PC-3 (cell line): Measurements from ENCODE around the gene CPVL.

Experiments
- EZH2 ChIP-seq: fragments of 300-600 bp; sonication (generic); IDR thresholded peaks from one replicate; pipeline ENCODE4 v1.6.1; 2017; ENCODE audit warnings: antibody characterized with exemption, mild to moderate bottlenecking, low read length; ENCODE audit not compliant: unreplicated experiment
- EZH2phosphoT487 ChIP-seq: fragments of 300-600 bp; sonication (generic); IDR thresholded peaks from 2 replicates; pipeline ENCODE4 v1.6.1; 2018; ENCODE audit warnings: mild to moderate bottlenecking, antibody characterized with exemption, low read length, borderline replicate concordance
- TF ChIP-seq, protein P1 (sequence below): fragments of 300-600 bp; sonication (generic); conservative IDR thresholded peaks from 2 replicates; pipeline ENCODE4 v1.5.1; 2017; ENCODE audit warnings: antibody characterized with exemption, low read depth, mild to moderate bottlenecking, low read length

DNA sequence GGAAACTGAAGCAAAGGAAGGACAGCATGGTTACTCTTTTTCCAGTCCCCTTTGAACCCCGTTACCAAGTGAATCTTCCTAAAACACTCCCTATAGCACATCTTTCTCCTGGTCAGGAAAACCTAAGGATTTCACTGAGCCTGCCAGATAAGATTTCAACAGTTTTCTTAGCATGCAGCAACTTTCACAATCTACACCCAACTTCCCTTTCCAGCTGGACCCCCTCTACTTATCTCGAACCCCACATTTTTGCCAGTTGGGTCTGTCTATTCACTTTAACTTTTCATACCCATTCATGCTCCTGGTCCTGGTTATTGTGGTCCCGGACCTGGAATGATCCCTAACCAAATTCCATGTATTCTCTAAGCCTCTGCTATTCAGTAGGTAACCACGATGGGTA is 14.9 kb upstream of the CPVL start:
- TF ChIP-seq, protein P1, sequence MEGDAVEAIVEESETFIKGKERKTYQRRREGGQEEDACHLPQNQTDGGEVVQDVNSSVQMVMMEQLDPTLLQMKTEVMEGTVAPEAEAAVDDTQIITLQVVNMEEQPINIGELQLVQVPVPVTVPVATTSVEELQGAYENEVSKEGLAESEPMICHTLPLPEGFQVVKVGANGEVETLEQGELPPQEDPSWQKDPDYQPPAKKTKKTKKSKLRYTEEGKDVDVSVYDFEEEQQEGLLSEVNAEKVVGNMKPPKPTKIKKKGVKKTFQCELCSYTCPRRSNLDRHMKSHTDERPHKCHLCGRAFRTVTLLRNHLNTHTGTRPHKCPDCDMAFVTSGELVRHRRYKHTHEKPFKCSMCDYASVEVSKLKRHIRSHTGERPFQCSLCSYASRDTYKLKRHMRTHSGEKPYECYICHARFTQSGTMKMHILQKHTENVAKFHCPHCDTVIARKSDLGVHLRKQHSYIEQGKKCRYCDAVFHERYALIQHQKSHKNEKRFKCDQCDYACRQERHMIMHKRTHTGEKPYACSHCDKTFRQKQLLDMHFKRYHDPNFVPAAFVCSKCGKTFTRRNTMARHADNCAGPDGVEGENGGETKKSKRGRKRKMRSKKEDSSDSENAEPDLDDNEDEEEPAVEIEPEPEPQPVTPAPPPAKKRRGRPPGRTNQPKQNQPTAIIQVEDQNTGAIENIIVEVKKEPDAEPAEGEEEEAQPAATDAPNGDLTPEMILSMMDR = no peak
- TF ChIP-seq EZH2 (no peak), EZH2phosphoT487 (no peak)
